Sigmoid colon (tissue), 4 donors: Measurements from ENCODE around the gene STARD3NL.

Experiments used
- EP300 ChIP-seq, 4 donors: sonication (generic); formaldehyde crosslinking; IDR thresholded peaks; one replicate each; pipeline ENCODE4 v1.6.1; 2017; ENCODE audit warnings: antibody characterized with exemption in 4 of 4
- POLR2A ChIP-seq, 2 donors: fragments of 450-650 bp; IDR thresholded peaks; one replicate each; pipeline ENCODE4 v1.6.1; 2016; ENCODE audit warnings: antibody characterized with exemption in 2 of 2, mild to moderate bottlenecking in 2 of 2, moderate library complexity in 2 of 2
- POLR2AphosphoS5 ChIP-seq, 4 donors: sonication (generic); formaldehyde crosslinking; IDR thresholded peaks; one replicate each; pipeline ENCODE4 v1.6.1; 2017; ENCODE audit warnings: antibody characterized with exemption in 4 of 4
- TF ChIP-seq, protein P1 (sequence below), 4 experiments: fragments of 450-650 bp in 3 of 4; fragments of 200-600 bp in 1 of 4; IDR thresholded peaks; one replicate each; pipeline ENCODE4 v1.5.1; 2016 to 2019; ENCODE audit warnings: antibody characterized with exemption in 4 of 4, mild to moderate bottlenecking in 3 of 4, moderate library complexity in 2 of 4

DNA sequence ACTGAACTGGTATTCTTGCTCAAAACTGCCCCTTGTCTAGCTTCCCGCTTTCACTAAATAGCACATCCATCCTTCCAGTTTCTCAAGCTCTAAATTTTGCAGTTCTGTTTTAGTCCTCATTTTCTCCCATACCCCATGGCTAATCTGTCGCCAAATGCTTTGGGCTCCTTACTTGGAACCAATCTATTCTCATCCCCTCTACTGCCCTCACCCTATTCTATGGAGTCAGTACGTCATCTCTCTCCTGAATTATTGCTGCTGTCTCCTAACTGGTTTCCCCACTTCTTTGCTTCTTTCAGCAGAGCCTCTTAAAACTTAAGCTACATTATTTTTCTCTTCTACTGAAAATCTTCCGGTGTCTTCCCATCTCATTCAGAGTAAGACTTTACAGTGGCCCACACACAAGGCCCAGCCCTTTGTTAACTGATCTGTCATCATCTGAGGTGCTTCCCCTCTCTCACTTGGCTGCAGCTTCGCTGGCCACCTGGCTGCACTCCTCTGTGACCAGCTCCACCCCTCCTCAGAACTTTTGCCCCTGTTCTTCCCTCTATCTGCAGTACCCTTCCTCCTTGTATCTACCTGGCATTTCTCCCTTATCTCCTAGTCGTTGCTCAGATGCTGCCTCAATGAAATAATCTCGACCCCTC is 9.9 kb downstream of the STARD3NL start:
- TF ChIP-seq, protein P1, sequence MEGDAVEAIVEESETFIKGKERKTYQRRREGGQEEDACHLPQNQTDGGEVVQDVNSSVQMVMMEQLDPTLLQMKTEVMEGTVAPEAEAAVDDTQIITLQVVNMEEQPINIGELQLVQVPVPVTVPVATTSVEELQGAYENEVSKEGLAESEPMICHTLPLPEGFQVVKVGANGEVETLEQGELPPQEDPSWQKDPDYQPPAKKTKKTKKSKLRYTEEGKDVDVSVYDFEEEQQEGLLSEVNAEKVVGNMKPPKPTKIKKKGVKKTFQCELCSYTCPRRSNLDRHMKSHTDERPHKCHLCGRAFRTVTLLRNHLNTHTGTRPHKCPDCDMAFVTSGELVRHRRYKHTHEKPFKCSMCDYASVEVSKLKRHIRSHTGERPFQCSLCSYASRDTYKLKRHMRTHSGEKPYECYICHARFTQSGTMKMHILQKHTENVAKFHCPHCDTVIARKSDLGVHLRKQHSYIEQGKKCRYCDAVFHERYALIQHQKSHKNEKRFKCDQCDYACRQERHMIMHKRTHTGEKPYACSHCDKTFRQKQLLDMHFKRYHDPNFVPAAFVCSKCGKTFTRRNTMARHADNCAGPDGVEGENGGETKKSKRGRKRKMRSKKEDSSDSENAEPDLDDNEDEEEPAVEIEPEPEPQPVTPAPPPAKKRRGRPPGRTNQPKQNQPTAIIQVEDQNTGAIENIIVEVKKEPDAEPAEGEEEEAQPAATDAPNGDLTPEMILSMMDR (IDR thresholded peaks at IDR 0.05), result no peak
- TF ChIP-seq POLR2A (IDR thresholded peaks at IDR 0.05) (no peak), EP300 (IDR thresholded peaks at IDR 0.05) (no peak), POLR2AphosphoS5 (IDR thresholded peaks at IDR 0.05) (no peak)
